Tibial nerve (tissue), 4 donors: ENCODE measurements around the gene FZD2.

Source experiments
- CTCF ChIP-seq, 5 experiments: fragments of 200-600 bp in 3 of 5; fragments of 450-650 bp in 2 of 5; sonication (generic) in 3 of 5; IDR thresholded peaks; one replicate each; pipeline ENCODE4 v1.5.1; 2016 to 2019; ENCODE audit warnings: antibody characterized with exemption in 5 of 5, mild to moderate bottlenecking in 3 of 5, moderate library complexity in 2 of 5
- EP300 ChIP-seq, 2 donors: sonication (generic); formaldehyde crosslinking; IDR thresholded peaks; one replicate each; pipeline ENCODE4 v1.6.1; 2017; ENCODE audit warnings: antibody characterized with exemption in 2 of 2, mild to moderate bottlenecking in 1 of 2
- POLR2A ChIP-seq, 2 donors: fragments of 450-650 bp; IDR thresholded peaks; one replicate each; pipeline ENCODE4 v1.6.1; 2017; ENCODE audit warnings: antibody characterized with exemption in 2 of 2, mild to moderate bottlenecking in 2 of 2, moderate library complexity in 2 of 2

GRCh38 chr17:44585315-44585714 lies 28.0 kb downstream of the FZD2 start:
- TF ChIP-seq CTCF (IDR thresholded peaks at IDR 0.05): no peak
- TF ChIP-seq POLR2A (IDR thresholded peaks at IDR 0.05): no peak
- no peak for TF ChIP-seq EP300 (IDR thresholded peaks at IDR 0.05)
